GM18867 (cell line): ENCODE results near the gene KCNK16.
A peak's percentile ranks its signal among the peaks of the same experiment; 100 is the strongest.
"Not testable (repeated sequence)": the region's sequence is repeated elsewhere in the genome, so short reads cannot be mapped to it uniquely, and the experiment has no call there.

Source experiments
- ATAC-seq: cut with Tn5 transposase; IDR thresholded peaks from one replicate; pipeline ENCODE4 v1.9.1; 2021; ENCODE audit warnings: mild to moderate bottlenecking, moderate library complexity; ENCODE audit not compliant: unreplicated experiment

The KCNK16 gene

GRCh38 chr6:39312912-39313525, 9.5 kb downstream of the KCNK16 start:
- ATAC-seq = no peak

- no peak for ATAC-seq
These were observed 12.0 kb downstream of the KCNK16 start for GRCh38 chr6:39310542-39310941.

DNA sequence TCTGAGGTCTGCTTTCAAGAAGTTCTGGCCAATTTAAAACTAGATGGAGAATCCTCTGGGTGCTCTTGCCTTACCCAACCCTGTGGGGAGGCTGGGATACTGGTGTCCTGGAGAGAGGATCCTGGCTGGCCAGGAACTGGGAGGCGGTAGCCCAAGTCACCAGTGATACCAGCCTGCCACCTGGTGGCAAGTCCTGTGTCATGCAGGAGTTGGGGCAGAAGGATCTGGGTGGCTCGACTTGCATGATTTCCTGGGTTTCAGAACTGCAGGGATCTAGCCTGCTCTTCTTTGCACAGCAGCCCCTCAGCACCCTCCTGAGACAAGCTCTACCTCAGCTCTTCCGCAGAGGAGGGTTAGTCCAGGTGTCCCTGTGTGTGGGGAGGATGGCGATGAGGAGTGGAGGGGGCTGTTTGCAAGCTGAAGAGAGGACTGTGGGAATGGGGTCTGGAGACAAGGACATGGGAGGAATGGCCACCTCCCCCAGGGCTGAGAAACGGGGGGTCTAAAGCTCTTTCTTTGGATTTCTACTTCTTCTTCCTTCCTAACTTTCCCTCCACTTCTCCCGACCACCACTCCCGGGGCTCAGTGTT, 12.5 kb downstream of the KCNK16 start:
- peak; percentile 48 for ATAC-seq

GRCh38 chr6:39307462-39307861, 15.0 kb downstream of the KCNK16 start:
- no peak for ATAC-seq

GRCh38 chr6:39304951-39305350, 17.6 kb downstream of the KCNK16 start:
- ATAC-seq = no peak

DNA sequence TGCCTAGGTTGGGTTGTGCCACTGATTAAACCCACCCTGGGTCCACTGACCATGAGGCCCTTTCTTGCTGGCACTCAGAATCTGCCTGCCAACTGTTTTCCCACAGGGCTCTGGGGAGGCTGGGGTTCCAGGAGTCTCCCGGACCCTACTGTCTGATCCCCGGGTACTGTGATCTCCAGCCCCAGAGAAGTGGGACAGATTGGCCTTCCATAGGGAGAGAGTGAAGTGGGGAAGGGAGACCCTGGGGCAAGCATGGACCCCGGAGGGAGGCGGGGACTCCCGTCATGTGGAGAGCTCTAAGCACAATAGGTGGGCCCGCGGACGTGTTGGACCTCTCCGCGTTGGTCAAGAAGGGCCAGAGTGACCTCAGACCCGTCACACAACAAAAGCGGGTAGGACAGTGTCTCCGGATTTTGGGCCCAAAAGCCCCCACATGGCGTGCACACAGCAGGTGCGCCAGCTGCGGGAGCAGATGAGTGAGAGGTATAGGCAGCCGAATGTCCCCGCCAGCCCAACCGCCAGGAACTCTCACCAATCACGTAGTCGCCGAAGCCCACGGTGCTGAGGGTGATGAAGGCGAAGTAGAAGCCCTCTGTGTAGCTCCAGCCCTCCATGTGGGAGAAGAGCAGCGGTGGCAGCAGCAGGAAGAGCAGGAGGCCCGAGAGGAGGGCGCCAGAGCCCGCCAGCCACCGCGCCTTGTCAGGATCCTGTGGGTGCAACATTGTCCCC, 18.9 kb downstream of the KCNK16 start:
- no peak for ATAC-seq

- ATAC-seq = peak; percentile 91
These were observed 19.7 kb downstream of the KCNK16 start for GRCh38 chr6:39302669-39303424.

DNA sequence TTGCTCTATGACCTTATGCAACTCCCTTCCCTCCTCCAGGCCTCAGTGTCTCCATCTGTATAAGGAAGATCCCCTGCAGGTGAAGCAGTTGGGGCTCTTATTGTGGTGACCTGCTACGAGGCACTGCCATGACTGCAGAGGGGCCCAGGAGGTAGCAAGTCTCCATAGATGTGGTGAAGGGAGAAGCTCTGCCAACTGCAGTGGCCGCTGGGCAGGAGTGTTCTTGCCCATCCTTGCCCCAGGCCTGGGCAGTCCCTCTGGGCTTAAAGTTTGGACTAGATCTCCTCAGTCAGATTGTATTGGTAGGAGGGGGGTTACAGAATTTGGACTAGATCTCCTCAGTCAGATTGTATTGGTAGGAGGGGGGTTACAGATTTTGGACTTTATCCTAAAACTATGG, 20.5 kb downstream of the KCNK16 start:
- ATAC-seq = no peak

- ATAC-seq = no peak
These were observed 20.9 kb downstream of the KCNK16 start for GRCh38 chr6:39301606-39302005.

- no peak for ATAC-seq
These were observed 21.8 kb downstream of the KCNK16 start for GRCh38 chr6:39300739-39301138.

GRCh38 chr6:39298061-39298460, 24.4 kb downstream of the KCNK16 start:
- no peak for ATAC-seq

- ATAC-seq = no peak
These were observed 25.5 kb downstream of the KCNK16 start for GRCh38 chr6:39296745-39297640.

GRCh38 chr6:39295611-39296011, 26.9 kb downstream of the KCNK16 start:
- ATAC-seq = no peak

GRCh38 chr6:39294899-39295298, 27.6 kb downstream of the KCNK16 start:
- no peak for ATAC-seq

- no peak for ATAC-seq
These were observed 28.4 kb downstream of the KCNK16 start for GRCh38 chr6:39294133-39294532.

- no peak for ATAC-seq
These were observed 29.9 kb downstream of the KCNK16 start for GRCh38 chr6:39292637-39293036.

GRCh38 chr6:39289490-39289889, 33.0 kb downstream of the KCNK16 start:
- no peak for ATAC-seq

GRCh38 chr6:39287601-39288000, 34.9 kb downstream of the KCNK16 start:
- ATAC-seq = no peak

GRCh38 chr6:39286596-39286995, 35.9 kb downstream of the KCNK16 start:
- not testable (repeated sequence) for ATAC-seq

DNA sequence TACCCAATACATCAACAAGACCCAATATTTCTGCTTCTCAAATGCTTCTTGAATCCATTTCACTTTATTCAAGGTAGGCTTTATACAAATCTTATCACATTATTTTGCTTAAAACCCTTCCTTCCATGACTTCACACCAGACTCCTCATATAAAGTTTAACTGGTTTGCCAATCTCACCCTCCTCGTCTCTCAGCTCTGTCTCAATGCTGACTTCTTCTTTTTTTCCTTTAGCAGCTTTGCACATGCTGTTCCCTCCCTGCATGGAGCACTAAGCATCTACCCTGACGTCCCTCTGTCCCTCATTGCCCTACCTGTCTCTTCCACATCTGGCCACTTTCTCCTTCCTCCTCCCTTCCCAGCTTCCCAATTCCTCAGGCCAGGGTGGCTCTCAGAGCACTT, 39.7 kb downstream of the KCNK16 start:
- ATAC-seq = no peak
